ENCODE results near the gene POU3F2. TPM values are rescaled to one million over a fixed set of nuclear protein-coding genes. Genes with fewer than 3 reads are reported as not detected.

Gene POU3F2
- total and polyA plus RNA-seq, 2 experiments from 2014 or later: 0.13 TPM; not detected in 1

- no peaks in the 10 kb centered on the region for H3K4me1 ChIP-seq (ENCODE audit: insufficient read depth)
- H2AFZ ChIP-seq: no peak overlapping the region
- DNase-seq (ENCODE audit: low spot score): no peak
- TF ChIP-seq EZH2 (IDR thresholded peaks at IDR 0.05; ENCODE audit: borderline replicate concordance): no peak
- no peak for TF ChIP-seq CTCF (IDR thresholded peaks at IDR 0.05; ENCODE audit: poor library complexity)
- TF ChIP-seq EZH2phosphoT487 (IDR thresholded peaks at IDR 0.05; ENCODE audit: low read depth, severe bottlenecking, unreplicated experiment): no peak
- WGBS (ENCODE audit: low lambda C conversion rate, missing lambda C conversion rate): 84% methylated on average over 4 of the region's 4 CpGs
- no peaks in the 10 kb centered on the region for H3K36me3 ChIP-seq (replicated peaks; ENCODE audit: insufficient read depth, low read depth)
- H4K20me1 ChIP-seq (ENCODE audit: insufficient read depth, poor library complexity, severe bottlenecking): no peaks in the 10 kb centered on the region
- no peaks in the 10 kb centered on the region for H3K79me2 ChIP-seq
- H3K4me3 ChIP-seq: no peak overlapping the region
- no peaks in the 10 kb centered on the region for H3K9me3 ChIP-seq (ENCODE audit: low read depth)
- no peaks in the 10 kb centered on the region for H3K9me2 ChIP-seq (replicated peaks; ENCODE audit: insufficient read depth)
- no peak overlapping the region for H3K27ac ChIP-seq
- peaks cover 2% of the 10 kb centered on the region for H3K27me3 ChIP-seq
- no peak overlapping the region for H3K4me2 ChIP-seq
These were observed 25.7 kb upstream of the POU3F2 start for GRCh38 chr6:98808541-98809210.

- H3K36me3 ChIP-seq (replicated peaks; ENCODE audit: insufficient read depth, low read depth): no peaks in the 10 kb centered on the region
- H3K9me3 ChIP-seq (ENCODE audit: low read depth): no peaks in the 10 kb centered on the region
- H3K79me2 ChIP-seq: no peaks in the 10 kb centered on the region
- WGBS (ENCODE audit: low lambda C conversion rate, missing lambda C conversion rate): 92% methylated on average over 4 of the region's 4 CpGs
- H3K27me3 ChIP-seq: peaks cover 12% of the 10 kb centered on the region
- H3K4me1 ChIP-seq (ENCODE audit: insufficient read depth): no peaks in the 10 kb centered on the region
- no peak overlapping the region for H3K4me3 ChIP-seq
- H2AFZ ChIP-seq: no peak overlapping the region
- no peaks in the 10 kb centered on the region for H4K20me1 ChIP-seq (ENCODE audit: insufficient read depth, poor library complexity, severe bottlenecking)
- no peak for TF ChIP-seq CTCF (IDR thresholded peaks at IDR 0.05; ENCODE audit: poor library complexity)
- TF ChIP-seq EZH2phosphoT487 (IDR thresholded peaks at IDR 0.05; ENCODE audit: low read depth, severe bottlenecking, unreplicated experiment): no peak
- TF ChIP-seq EZH2 (IDR thresholded peaks at IDR 0.05; ENCODE audit: borderline replicate concordance): no peak
- no peak overlapping the region for H3K4me2 ChIP-seq
- no peak for DNase-seq (ENCODE audit: low spot score)
- no peak overlapping the region for H3K27ac ChIP-seq
- H3K9me2 ChIP-seq (replicated peaks; ENCODE audit: insufficient read depth): no peaks in the 10 kb centered on the region
These were observed 22.2 kb upstream of the POU3F2 start for GRCh38 chr6:98812220-98812619.

GRCh38 chr6:98816799-98817198, 17.6 kb upstream of the POU3F2 start:
- Histone ChIP-seq H3K27ac (no peak overlapping the region), H3K9me3 (ENCODE audit: low read depth) (no peaks in the 10 kb centered on the region), H2AFZ (no peak overlapping the region), H3K4me1 (ENCODE audit: insufficient read depth) (no peaks in the 10 kb centered on the region), H3K27me3 (peaks cover 52% of the 10 kb centered on the region), H3K9me2 (replicated peaks; ENCODE audit: insufficient read depth) (no peaks in the 10 kb centered on the region), H3K4me2 (no peak overlapping the region), H3K4me3 (no peak overlapping the region), H3K79me2 (no peaks in the 10 kb centered on the region), H3K36me3 (replicated peaks; ENCODE audit: insufficient read depth, low read depth) (no peaks in the 10 kb centered on the region), H4K20me1 (ENCODE audit: insufficient read depth, poor library complexity, severe bottlenecking) (no peaks in the 10 kb centered on the region)
- no peak for DNase-seq (ENCODE audit: low spot score)
- TF ChIP-seq CTCF (IDR thresholded peaks at IDR 0.05; ENCODE audit: poor library complexity) (no peak), EZH2 (IDR thresholded peaks at IDR 0.05; ENCODE audit: borderline replicate concordance) (no peak), EZH2phosphoT487 (IDR thresholded peaks at IDR 0.05; ENCODE audit: low read depth, severe bottlenecking, unreplicated experiment) (no peak)

Data from hepatocyte (in vitro differentiated cells).